SK-N-SH treated with all-trans-retinoic acid at 6 μM for 48 hours (cell line): ENCODE measurements around the gene RAB15.

ENCODE experiments used
- ATAC-seq: fragments of 200-7000 bp; cut with Tn5 transposase; 3 replicates; pipeline ENCODE4 v1.9.1; 2020; ENCODE audit warnings: mild to moderate bottlenecking, moderate library complexity
- ARNTL ChIP-seq: fragments of 450-650 bp; formaldehyde crosslinking; IDR thresholded peaks from 2 replicates; pipeline ENCODE4 v1.5.0; 2020; ENCODE audit warnings: low read depth, mild to moderate bottlenecking, moderate library complexity, borderline replicate concordance
- BACH2 ChIP-seq: fragments of 250-450 bp; sonication (Bioruptor Pico); IDR thresholded peaks from 2 replicates; pipeline ENCODE4 v1.9.0; 2021; ENCODE audit warnings: mild to moderate bottlenecking, borderline replicate concordance
- CREB5 ChIP-seq: fragments of 250-450 bp; sonication (Bioruptor Pico); IDR thresholded peaks from 2 replicates; pipeline ENCODE4 v1.5.1; 2020; ENCODE audit warnings: low read depth, mild to moderate bottlenecking, moderate library complexity
- ESRRG ChIP-seq: fragments of 250-450 bp; sonication (Bioruptor Pico); IDR thresholded peaks from 2 replicates; pipeline ENCODE4 v1.6.1; 2021; ENCODE audit warnings: mild to moderate bottlenecking
- GLIS3 ChIP-seq: fragments of 250-450 bp; sonication (Bioruptor Pico); IDR thresholded peaks from 2 replicates; pipeline ENCODE4 v1.5.0; 2020; ENCODE audit warnings: mild to moderate bottlenecking, moderate library complexity
- ISL1 ChIP-seq: fragments of 250-450 bp; sonication (Bioruptor Pico); IDR thresholded peaks from 2 replicates; pipeline ENCODE4 v2.1.2; 2022; ENCODE audit warnings: mild to moderate bottlenecking, moderate library complexity
- OSR1 ChIP-seq: fragments of 250-450 bp; sonication (Bioruptor Pico); IDR thresholded peaks from 2 replicates; pipeline ENCODE4 v1.8.0; 2022; ENCODE audit warnings: moderate library complexity, mild to moderate bottlenecking, inconsistent platforms
- PATZ1 ChIP-seq: fragments of 250-450 bp; sonication (Bioruptor Pico); IDR thresholded peaks from 2 replicates; pipeline ENCODE4 v1.8.0; 2020; ENCODE audit warnings: mild to moderate bottlenecking, moderate library complexity, borderline replicate concordance
- PPARA ChIP-seq: fragments of 250-450 bp; sonication (Bioruptor Pico); IDR thresholded peaks from 2 replicates; pipeline ENCODE4 v1.5.0; 2020; ENCODE audit warnings: mild to moderate bottlenecking, borderline replicate concordance
- RARB ChIP-seq: fragments of 250-450 bp; sonication (Bioruptor Pico); IDR thresholded peaks from 2 replicates; pipeline ENCODE4 v1.8.0; 2021; ENCODE audit warnings: mild to moderate bottlenecking, moderate library complexity
- SNAI2 ChIP-seq: fragments of 250-450 bp; sonication (Bioruptor Pico); IDR thresholded peaks from 2 replicates; pipeline ENCODE4 v1.5.0; 2020; ENCODE audit warnings: mild to moderate bottlenecking, moderate library complexity
- TCF4 ChIP-seq: fragments of 250-450 bp; sonication (Bioruptor Pico); IDR thresholded peaks from 2 replicates; pipeline ENCODE4 v1.8.0; 2021; ENCODE audit warnings: mild to moderate bottlenecking, moderate library complexity, borderline replicate concordance
- TOX ChIP-seq: fragments of 250-450 bp; sonication (Bioruptor Pico); IDR thresholded peaks from 2 replicates; pipeline ENCODE4 v1.8.0; 2021; ENCODE audit warnings: mild to moderate bottlenecking, moderate library complexity, borderline replicate concordance
- TSHZ2 ChIP-seq: fragments of 250-450 bp; sonication (Bioruptor Pico); IDR thresholded peaks from 2 replicates; pipeline ENCODE4 v1.5.0; 2020; ENCODE audit warnings: mild to moderate bottlenecking, moderate library complexity
- ZC3H10 ChIP-seq: fragments of 250-450 bp; sonication (Bioruptor Pico); IDR thresholded peaks from 2 replicates; pipeline ENCODE4 v1.5.1; 2021; ENCODE audit warnings: mild to moderate bottlenecking, moderate library complexity
- ZFP3 ChIP-seq: fragments of 250-450 bp; sonication (Bioruptor Pico); IDR thresholded peaks from 2 replicates; pipeline ENCODE4 v1.5.0; 2020; ENCODE audit warnings: mild to moderate bottlenecking, moderate library complexity
- ZFP30 ChIP-seq: fragments of 450-650 bp; formaldehyde crosslinking; IDR thresholded peaks from 2 replicates; pipeline ENCODE4 v1.5.0; 2022; ENCODE audit warnings: mild to moderate bottlenecking, moderate library complexity
- ZNF565 ChIP-seq: fragments of 450-650 bp; formaldehyde crosslinking; conservative IDR thresholded peaks from 2 replicates; pipeline ENCODE4 v1.5.0; 2020; ENCODE audit warnings: low read depth, mild to moderate bottlenecking, moderate library complexity
- ZNF70 ChIP-seq: fragments of 450-650 bp; formaldehyde crosslinking; IDR thresholded peaks from 2 replicates; pipeline ENCODE4 v1.5.0; 2020; ENCODE audit warnings: mild to moderate bottlenecking, moderate library complexity
- ZNF8 ChIP-seq: fragments of 450-650 bp; formaldehyde crosslinking; IDR thresholded peaks from 2 replicates; pipeline ENCODE4 v1.5.0; 2020; ENCODE audit warnings: mild to moderate bottlenecking, moderate library complexity

Gene RAB15

GRCh38 chr14:64950889-64951288 lies 21.2 kb downstream of the RAB15 start:
- ATAC-seq, result no peak

GRCh38 chr14:64948612-64949210 lies 23.4 kb downstream of the RAB15 start:
- no peak for ATAC-seq
- TF ChIP-seq ZFP30 (CRISPR knock-in tag), result no peak
- TF ChIP-seq ZC3H10, result no peak
- TF ChIP-seq ZNF565, result no peak
- no peak for TF ChIP-seq ZNF8 (CRISPR knock-in tag)
- no peak for TF ChIP-seq CREB5 (CRISPR knock-in tag)
- no peak for TF ChIP-seq OSR1 (CRISPR knock-in tag)
- TF ChIP-seq PATZ1 (CRISPR knock-in tag), result no peak

More at GRCh38 chr14:64950889-64951288, 21.2 kb downstream of the RAB15 start:
- TF ChIP-seq RARB (CRISPR knock-in tag) (no peak), BACH2 (CRISPR knock-in tag) (no peak), ZFP30 (CRISPR knock-in tag) (no peak), GLIS3 (CRISPR knock-in tag) (no peak), OSR1 (CRISPR knock-in tag) (no peak), TSHZ2 (no peak), PPARA (no peak), ZNF8 (CRISPR knock-in tag) (no peak), ZNF70 (no peak), ESRRG (no peak), ZFP3 (CRISPR knock-in tag) (no peak), ZC3H10 (no peak), PATZ1 (CRISPR knock-in tag) (no peak), ARNTL (CRISPR knock-in tag) (no peak), CREB5 (CRISPR knock-in tag) (no peak), TCF4 (CRISPR knock-in tag) (no peak), ZNF565 (no peak), TOX (CRISPR knock-in tag) (no peak), ISL1 (no peak), SNAI2 (CRISPR knock-in tag) (no peak)

GRCh38 chr14:64947710-64948611 lies 24.2 kb downstream of the RAB15 start:
- TF ChIP-seq RARB (CRISPR knock-in tag), result no peak
- TF ChIP-seq ESRRG, result no peak
- TF ChIP-seq OSR1 (CRISPR knock-in tag), result no peak
- TF ChIP-seq BACH2 (CRISPR knock-in tag), result no peak
- no peak for TF ChIP-seq ZFP3 (CRISPR knock-in tag)
- TF ChIP-seq TCF4 (CRISPR knock-in tag), result no peak
- TF ChIP-seq PATZ1 (CRISPR knock-in tag), result no peak
- no peak for ATAC-seq
